ENCODE results near the gene P2RX3.
"Not testable (repeated sequence)": the region's sequence is repeated elsewhere in the genome, so short reads cannot be mapped to it uniquely, and the experiment has no call there.

Gene P2RX3

GRCh38 chr11:57338142-57338541 is at the start of gene P2RX3:
P2RX3 (plus strand) TSS chr11:57338352; CDS start chr11:57338551, 199 bp downstream.
- H3K27ac ChIP-seq = no peak within 1 kb of the TSS
- TF ChIP-seq CTCF (conservative IDR thresholded peaks at IDR 0.05) = no peak

GRCh38 chr11:57288771-57289579 is 49.2 kb upstream of the P2RX3 start:
- no peak for TF ChIP-seq CTCF (conservative IDR thresholded peaks at IDR 0.05)
- H3K27ac ChIP-seq = peak overlapping the region; percentile 5; the same call in 1 of the 2 replicates

- no peak overlapping the region for H3K27ac ChIP-seq
- TF ChIP-seq CTCF (conservative IDR thresholded peaks at IDR 0.05) = no peak
Measured at GRCh38 chr11:57290288-57290687, 47.9 kb upstream of the P2RX3 start.

DNA sequence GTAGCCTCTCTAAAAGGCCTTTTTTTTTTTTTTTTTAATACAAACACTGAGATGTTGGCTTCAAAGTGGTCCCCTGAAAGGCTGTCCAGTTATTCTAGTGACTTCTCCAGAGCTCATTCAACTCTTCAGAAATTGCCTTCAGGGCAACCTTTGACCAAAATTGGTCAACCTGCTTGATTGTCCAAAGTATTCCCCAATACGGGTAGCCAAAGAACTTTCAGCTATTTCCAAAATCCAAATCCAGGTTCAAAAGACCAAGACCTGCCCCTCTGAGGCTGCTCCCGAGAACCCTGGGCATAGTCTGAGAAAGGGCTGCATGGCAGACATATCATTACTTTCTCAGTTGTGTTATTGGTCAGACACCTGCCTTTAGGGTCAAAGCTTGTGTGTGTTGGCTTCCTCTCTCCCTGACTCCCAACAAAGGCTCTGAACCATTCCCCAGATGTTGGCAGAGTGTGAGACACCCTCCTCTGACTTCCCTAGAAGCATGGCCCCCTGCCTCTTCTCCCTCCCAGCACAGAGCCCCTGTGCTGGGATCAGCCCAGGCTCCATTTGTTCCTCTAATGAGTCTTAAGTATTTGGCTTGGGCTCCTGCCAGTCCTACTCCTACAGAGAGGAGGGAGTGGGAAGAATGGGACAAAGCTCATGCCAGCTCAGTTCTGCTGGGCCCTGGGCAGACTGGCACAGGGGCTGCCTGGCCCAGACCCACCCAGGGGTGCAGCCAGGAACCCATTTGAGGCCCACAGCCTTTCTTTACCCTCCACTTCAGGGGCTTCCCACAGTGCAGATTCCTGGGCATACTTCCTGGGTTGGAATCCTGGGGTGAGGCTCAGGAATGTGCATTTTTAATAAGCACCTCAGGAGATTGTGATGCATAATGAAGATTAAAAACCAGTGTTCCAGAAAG is 43.7 kb upstream of the P2RX3 start:
- H3K27ac ChIP-seq = peak overlapping the region; percentile 43
- no peak for TF ChIP-seq CTCF (conservative IDR thresholded peaks at IDR 0.05)

DNA sequence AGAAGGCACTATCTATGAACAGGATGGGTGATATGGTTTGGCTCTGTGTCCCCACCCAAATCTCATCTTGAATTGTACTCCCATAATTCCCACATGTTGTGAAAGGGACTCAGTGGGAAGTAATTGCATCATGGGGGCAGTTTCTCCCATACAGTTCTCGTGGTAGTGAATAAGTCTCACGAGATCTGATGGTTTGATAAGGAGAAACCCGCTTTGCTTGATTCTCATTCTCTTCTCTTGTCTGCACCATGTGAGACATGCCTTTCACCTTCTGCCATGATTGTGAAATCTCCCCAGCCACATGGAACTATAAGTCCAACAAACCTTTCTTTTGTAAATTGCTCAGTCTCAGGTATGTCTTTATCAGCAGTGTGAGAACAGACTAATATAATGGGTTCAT is 41.9 kb upstream of the P2RX3 start:
- H3K27ac ChIP-seq = not testable (repeated sequence)

- TF ChIP-seq CTCF (conservative IDR thresholded peaks at IDR 0.05) = no peak
- no peak overlapping the region for H3K27ac ChIP-seq
Measured at GRCh38 chr11:57297221-57297620, 40.9 kb upstream of the P2RX3 start.

- H3K27ac ChIP-seq = no peak overlapping the region
- TF ChIP-seq CTCF (conservative IDR thresholded peaks at IDR 0.05) = no peak
Measured at GRCh38 chr11:57299150-57299737, 38.9 kb upstream of the P2RX3 start.

Data from VCaP (cell line).